ENCODE results near the gene PTDSS2. TPM values are rescaled to one million over a fixed set of nuclear protein-coding genes. Genes with fewer than 3 reads are reported as not detected.

PTDSS2 gene
- total RNA-seq, 1 experiment from 2014 or later: 37.6 TPM

DNA sequence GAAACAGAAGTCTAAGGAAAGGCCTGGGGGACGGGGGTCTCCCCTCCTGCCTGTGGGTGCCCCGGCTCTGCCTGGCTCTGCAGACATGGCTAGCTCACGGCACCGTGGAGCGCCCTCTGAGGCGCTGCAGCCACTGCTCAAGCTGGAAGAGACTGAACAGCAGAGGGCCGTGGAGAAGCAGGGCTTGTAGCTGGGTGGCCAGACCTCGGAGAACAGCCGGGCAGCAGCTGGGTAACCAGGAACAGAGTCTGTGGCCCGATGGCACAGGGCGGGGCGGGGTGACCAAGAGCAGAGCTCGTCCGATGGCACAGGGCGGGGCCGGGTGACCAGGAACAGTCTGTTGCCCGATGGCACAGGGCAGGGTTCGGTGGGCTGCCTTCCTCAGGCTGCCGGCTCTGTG, 38.9 kb downstream of the PTDSS2 start:
- H3K4me3 ChIP-seq (ENCODE audit: low read depth, low read length, poor library complexity, severe bottlenecking): no peak overlapping the region
- H3K27me3 ChIP-seq (replicated peaks; ENCODE audit: insufficient read depth, low read depth, low read length, poor library complexity): no peaks in the 10 kb centered on the region
- ChIA-PET POLR2A (ENCODE audit: low non-redundant PET) (no interaction called here), CTCF (no interaction called here)
- no peaks in the 10 kb centered on the region for H3K9me3 ChIP-seq (ENCODE audit: low read depth, low read length, poor library complexity, severe bottlenecking)
- no peak overlapping the region for H3K27ac ChIP-seq (ENCODE audit: low read depth, low read length, poor library complexity, severe bottlenecking)
- no peaks in the 10 kb centered on the region for H3K4me1 ChIP-seq (ENCODE audit: insufficient read depth, low read length, poor library complexity, severe bottlenecking)
- intact Hi-C loops (cut with micrococcal nuclease; ENCODE audit: unreplicated experiment): no loop called here
- no peak for DNase-seq (ENCODE audit: low spot score)
- H3K36me3 ChIP-seq (ENCODE audit: insufficient read depth, low read length, poor library complexity, severe bottlenecking): peaks cover 4% of the 10 kb centered on the region
- no TSS peak for BruUV-seq (replicated peaks)
- no peak for TF ChIP-seq CTCF (conservative IDR thresholded peaks at IDR 0.05; ENCODE audit: low read depth, low read length)
- no peak for TF ChIP-seq EZH2 (IDR thresholded peaks at IDR 0.05; ENCODE audit: borderline replicate concordance, low read depth, low read length, poor library complexity, severe bottlenecking)

DNA sequence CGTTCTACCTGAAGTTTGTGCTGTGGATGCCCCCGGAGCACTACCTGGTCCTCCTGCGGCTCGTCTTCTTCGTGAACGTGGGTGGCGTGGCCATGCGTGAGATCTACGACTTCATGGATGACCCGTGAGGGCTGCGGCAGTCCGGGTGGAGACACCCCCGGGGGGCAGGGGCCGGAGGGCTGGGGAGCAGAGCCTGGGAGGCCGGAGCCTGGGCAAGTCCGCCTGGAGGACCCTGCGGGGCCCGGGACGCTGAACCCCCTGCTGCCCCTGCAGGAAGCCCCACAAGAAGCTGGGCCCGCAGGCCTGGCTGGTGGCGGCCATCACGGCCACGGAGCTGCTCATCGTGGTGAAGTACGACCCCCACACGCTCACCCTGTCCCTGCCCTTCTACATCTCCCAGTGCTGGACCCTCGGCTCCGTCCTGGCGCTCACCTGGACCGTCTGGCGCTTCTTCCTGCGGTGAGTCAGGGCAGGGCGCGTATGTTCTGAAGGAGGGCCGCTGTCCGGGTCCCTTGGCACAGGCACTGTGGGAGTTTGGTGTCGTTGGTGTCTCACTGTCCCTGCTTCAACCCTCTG, 39.6 kb downstream of the PTDSS2 start:
- Histone ChIP-seq H3K9me3 (ENCODE audit: low read depth, low read length, poor library complexity, severe bottlenecking) (no peaks in the 10 kb centered on the region), H3K27me3 (replicated peaks; ENCODE audit: insufficient read depth, low read depth, low read length, poor library complexity) (no peaks in the 10 kb centered on the region), H3K36me3 (ENCODE audit: insufficient read depth, low read length, poor library complexity, severe bottlenecking) (peaks cover 8% of the 10 kb centered on the region), H3K4me1 (ENCODE audit: insufficient read depth, low read length, poor library complexity, severe bottlenecking) (no peaks in the 10 kb centered on the region), H3K27ac (ENCODE audit: low read depth, low read length, poor library complexity, severe bottlenecking) (no peak overlapping the region), H3K4me3 (ENCODE audit: low read depth, low read length, poor library complexity, severe bottlenecking) (no peak overlapping the region)
- POLR2A ChIA-PET (ENCODE audit: low non-redundant PET): no interaction called here
- TF ChIP-seq CTCF (conservative IDR thresholded peaks at IDR 0.05; ENCODE audit: low read depth, low read length) (no peak), EZH2 (IDR thresholded peaks at IDR 0.05; ENCODE audit: borderline replicate concordance, low read depth, low read length, poor library complexity, severe bottlenecking) (no peak)
- no peak for DNase-seq (ENCODE audit: low spot score)
- intact Hi-C loops (cut with micrococcal nuclease; ENCODE audit: unreplicated experiment): no loop called here
- BruUV-seq (replicated peaks): no TSS peak
- CTCF ChIA-PET: no interaction called here

GRCh38 chr11:490186-490929, 40.3 kb downstream of the PTDSS2 start:
- no TSS peak for BruUV-seq (replicated peaks)
- POLR2A ChIA-PET (ENCODE audit: low non-redundant PET): no interaction called here
- Histone ChIP-seq H3K36me3 (ENCODE audit: insufficient read depth, low read length, poor library complexity, severe bottlenecking) (peaks cover 8% of the 10 kb centered on the region), H3K9me3 (ENCODE audit: low read depth, low read length, poor library complexity, severe bottlenecking) (no peaks in the 10 kb centered on the region), H3K4me1 (ENCODE audit: insufficient read depth, low read length, poor library complexity, severe bottlenecking) (no peaks in the 10 kb centered on the region), H3K27me3 (replicated peaks; ENCODE audit: insufficient read depth, low read depth, low read length, poor library complexity) (no peaks in the 10 kb centered on the region), H3K4me3 (ENCODE audit: low read depth, low read length, poor library complexity, severe bottlenecking) (no peak overlapping the region), H3K27ac (ENCODE audit: low read depth, low read length, poor library complexity, severe bottlenecking) (no peak overlapping the region)
- CTCF ChIA-PET: no interaction called here
- intact Hi-C loops (cut with micrococcal nuclease; ENCODE audit: unreplicated experiment): no loop called here
- no peak for DNase-seq (ENCODE audit: low spot score)
- TF ChIP-seq CTCF (conservative IDR thresholded peaks at IDR 0.05; ENCODE audit: low read depth, low read length) (no peak), EZH2 (IDR thresholded peaks at IDR 0.05; ENCODE audit: borderline replicate concordance, low read depth, low read length, poor library complexity, severe bottlenecking) (no peak)

Data from A673 (cell line).